NCI-H345 treated with DMSO at 0.1 percent for 48 hours (cell line): ENCODE results near the gene AKT1S1.
A peak's percentile ranks its signal among the peaks of the same experiment; 100 is the strongest.

Source experiments
- DNase-seq: peaks from one replicate; lab custom pipeline; 2025; ENCODE audit not compliant: unreplicated experiment; lab: John Stamatoyannopoulos, UW

AKT1S1 gene

DNA sequence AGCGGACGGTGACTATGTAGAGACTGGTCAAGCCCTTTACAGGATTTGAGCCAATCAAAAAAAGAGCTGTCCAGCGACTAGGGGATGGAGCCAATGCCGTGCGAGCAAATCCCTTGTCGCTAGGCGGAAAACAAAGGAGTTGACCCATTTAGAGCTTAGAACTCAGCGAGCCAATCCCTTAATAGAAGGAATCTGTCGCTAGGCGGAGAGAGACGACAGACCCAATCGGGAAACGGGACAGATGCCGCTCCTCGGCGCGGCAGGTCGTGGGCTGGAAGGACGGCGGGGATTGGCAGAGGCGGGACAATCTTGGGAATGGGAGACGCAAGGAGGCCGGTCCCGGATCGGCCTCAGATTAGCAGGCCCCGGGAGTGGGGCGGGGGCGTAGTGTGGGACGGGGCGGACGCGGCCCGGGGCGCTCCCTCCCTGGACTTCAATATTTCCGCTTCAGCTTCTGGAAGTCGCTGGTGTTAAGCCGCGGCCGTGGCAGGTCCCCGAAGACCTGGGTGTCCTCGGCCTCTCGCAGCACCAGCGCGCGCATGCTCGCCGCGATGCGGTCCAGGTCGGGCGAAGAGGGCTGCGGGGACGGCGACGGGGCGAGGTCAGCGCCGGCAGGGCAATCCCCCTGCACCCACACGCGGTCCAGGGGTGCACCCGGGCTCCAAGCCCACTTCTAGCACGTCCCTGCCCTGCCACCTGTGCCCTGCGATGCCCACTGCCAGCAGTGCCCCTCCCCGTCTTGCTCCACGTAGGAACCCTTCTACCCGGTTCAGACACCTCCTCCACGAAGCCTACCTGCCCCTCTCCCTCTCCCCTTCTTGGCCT is 7.5 kb downstream of the AKT1S1 start:
- DNase-seq = peak; percentile 96

DNA sequence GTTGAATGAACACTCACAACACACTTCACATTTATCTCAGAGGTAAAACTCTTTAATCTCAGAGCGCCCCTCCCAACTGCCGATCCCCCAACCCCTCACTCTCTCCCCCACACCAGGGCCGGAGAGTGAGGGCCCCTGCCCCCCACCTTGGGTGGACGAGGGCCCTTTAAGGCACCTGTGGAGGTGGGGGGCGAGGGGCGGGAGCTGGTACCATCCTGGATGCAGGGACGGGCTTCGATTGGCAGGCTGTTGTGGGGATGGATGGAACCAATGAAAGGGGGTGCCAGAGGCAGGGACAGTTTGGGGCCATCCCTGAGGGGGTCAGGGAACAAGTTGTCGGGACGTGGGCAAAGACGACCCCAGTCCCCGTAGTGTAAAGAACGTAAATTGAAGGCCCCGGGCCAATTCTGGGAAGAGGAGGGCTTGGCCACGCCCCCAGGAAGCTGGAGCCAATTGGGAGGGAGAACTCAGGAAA is 8.1 kb downstream of the AKT1S1 start:
- DNase-seq = no peak

GRCh38 chr19:49866933-49867782 is 10.0 kb downstream of the AKT1S1 start, which contains the start of gene PNKP:
TSS of gene PNKP (minus strand) at chr19:49867576. CDS start at chr19:49867204, 372 bp downstream.
- peak; percentile 82 for DNase-seq

- no peak for DNase-seq
Observed at GRCh38 chr19:49864890-49865289, 12.3 kb downstream of the AKT1S1 start.

GRCh38 chr19:49863935-49864320 is 13.2 kb downstream of the AKT1S1 start:
- no peak for DNase-seq

DNA sequence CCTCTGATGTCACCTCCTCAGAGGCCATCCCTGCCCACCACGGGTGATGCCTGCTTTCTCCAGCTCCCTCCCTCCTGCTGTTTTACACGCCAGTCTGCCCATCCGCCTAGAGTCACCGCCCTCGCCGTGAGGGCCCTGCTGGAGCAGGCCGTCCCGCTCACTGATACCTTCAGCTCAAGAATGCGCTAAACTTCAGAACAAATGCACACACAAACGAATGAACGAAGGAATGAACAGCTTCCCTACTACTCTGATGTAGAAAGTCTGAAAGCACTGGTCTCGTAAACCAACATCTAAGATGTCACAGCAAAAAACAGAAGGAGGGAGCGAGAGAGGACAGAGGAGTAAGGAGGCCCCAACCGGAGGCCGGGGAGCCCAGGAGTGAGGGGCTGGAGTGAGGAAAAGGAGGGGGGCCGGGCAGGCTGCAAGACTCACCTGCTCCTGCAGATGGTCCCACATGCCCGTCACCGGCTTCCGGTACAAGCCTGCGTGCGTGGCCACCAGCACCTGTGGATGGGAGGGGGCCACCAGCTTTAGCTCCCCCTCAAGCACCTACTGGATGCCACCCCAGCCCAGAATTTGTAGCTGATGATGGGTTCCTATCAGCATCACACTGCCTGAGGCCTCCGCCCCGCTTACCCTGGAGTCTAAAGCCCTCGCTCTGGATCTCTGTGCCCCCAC is 13.8 kb downstream of the AKT1S1 start:
- no peak for DNase-seq

GRCh38 chr19:49862391-49863253 is 14.5 kb downstream of the AKT1S1 start:
- DNase-seq = no peak

GRCh38 chr19:49861541-49862378 is 15.4 kb downstream of the AKT1S1 start:
- no peak for DNase-seq

DNA sequence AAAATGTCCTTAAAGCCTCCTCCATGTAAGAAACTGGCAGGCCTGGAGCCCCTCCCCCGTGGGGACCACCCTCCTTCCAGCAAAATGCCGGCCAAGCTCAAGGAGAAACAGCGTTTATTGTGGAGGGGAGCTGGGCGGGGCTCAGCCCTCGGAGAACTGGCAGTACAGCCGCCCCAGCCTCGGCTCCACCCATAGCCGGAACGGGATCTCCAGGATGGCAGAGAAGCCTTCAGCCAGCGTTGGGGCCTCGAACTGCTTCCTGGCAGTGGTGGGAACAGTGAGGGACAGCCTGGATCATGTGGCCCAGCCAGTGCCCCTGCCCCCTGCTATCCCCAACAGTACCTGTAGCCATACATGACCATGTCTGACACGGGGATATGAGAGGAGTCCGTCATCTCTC is 16.0 kb downstream of the AKT1S1 start:
- no peak for DNase-seq

DNA sequence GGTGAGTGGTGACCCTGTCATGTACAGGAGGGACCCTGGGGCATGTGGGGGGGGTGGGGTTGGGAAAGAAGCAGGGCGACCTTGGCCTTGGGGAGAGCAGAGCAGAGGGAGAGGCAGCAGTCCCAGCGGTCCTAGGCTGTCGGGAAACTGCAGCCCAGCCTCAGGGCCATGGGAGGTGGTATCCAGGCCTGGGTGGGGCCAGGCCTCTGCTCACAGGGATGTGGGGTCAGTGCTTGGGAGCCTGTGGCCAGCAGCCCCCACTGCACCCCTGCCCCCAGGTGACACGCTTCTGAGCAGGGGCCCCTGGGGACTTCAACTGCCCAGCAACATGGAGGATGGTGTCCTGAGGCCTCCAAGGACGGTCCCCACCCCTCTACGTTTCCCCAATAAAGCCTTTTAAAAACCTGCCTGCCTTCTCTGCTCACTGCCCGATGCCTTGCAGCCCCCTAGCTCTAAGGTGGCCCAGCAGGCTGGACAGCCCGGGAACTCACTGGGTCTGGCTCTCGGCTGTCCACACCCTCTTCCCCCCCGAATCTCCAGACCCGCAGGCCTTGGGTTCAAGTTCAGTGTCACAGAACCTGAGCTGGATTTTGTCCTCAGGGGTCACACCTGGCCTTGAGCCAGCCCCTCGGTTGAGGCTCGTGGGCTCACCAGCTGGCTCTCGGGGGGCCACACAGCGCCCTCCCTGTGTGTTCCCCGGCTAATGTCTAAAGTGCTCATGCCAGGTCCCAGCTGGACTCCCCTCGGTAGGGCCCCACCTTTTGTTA is 16.6 kb downstream of the AKT1S1 start:
- DNase-seq = no peak

DNA sequence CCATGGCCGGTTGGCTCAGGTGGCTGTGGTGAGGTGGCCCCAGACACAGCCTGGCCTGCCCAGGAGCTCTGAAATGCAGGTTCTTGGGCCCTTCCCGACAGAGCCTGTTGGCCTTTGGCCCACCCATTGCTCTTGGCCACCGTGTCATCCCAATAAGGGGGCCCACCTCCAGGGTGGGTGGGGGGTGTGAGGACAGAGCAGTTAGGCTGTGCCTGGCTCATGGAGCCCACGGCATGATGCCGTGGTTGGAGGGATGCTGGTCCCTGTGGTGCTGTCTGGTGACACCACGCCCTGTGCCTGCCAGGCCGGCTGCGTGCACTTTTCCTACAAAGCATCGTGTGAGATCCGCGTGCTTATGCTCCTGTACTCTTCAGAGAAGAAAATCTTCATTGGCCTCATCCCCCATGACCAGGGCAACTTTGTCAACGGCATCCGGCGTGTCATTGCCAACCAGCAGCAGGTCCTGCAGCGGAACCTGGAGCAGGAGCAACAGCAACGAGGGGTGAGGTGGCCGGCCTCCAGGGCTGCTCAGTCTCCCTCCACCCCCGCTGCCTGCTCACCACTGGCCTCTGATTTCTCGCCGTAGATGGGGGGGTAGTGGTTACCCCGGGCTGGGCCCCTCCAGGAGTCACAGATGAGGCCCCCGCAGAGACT is 17.3 kb downstream of the AKT1S1 start:
- no peak for DNase-seq

DNA sequence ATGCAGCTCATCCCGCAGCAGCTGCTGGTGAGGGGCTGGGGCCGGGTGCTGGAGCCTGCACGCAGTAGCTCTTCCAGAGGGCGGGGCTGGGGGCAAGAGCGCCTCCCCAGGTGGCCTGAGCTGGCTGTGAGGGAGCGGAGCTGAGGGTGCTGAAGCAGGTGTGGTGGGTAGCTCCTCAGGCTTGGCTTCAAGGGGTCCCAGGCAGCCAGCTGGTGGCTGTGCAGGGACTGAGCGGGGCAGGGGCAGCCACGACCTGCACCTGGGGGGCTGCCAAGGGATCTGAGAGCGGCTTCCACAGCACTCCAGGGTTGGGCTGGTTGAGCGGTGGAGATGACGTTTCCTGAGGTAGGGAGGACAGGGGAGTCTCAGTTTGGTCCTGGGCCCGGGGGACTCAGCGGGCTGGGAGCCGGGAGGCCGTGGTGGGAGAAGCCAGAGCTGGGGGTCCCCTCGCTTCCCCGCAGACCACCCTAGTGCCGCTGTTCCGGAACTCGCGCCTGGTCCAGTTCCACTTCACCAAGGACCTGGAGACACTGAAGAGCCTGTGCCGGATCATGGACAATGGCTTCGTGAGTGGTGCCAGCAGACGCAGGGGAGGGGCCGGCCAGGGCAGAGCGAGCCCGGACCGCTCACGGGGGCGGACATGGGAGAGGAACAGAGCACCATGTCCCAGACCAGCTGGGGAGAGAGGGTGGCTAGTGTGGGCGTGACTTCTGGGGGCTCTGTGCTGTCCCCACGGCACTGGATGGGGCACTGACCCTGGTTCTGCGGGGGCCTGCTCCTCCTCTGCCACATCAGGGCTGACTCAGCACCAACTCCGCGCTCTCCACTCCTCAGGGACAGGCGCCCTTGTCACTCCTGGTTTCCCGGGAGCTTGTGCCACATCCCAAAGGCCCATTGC is 18.8 kb downstream of the AKT1S1 start:
- DNase-seq = no peak

DNA sequence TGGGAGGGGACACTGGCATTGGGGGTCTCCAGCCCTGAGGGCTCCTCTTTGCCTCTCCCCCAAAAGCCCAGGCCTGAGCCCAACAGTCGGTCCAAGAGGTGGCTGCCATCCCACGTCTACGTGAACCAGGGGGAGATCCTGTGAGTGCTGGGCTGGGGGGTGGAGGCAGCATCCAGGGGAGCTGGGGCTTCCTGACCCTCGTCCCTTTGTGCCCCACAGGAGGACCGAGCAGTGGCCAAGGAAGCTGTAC is 19.4 kb downstream of the AKT1S1 start:
- no peak for DNase-seq

GRCh38 chr19:49857061-49857837 is 19.9 kb downstream of the AKT1S1 start:
- no peak for DNase-seq

DNA sequence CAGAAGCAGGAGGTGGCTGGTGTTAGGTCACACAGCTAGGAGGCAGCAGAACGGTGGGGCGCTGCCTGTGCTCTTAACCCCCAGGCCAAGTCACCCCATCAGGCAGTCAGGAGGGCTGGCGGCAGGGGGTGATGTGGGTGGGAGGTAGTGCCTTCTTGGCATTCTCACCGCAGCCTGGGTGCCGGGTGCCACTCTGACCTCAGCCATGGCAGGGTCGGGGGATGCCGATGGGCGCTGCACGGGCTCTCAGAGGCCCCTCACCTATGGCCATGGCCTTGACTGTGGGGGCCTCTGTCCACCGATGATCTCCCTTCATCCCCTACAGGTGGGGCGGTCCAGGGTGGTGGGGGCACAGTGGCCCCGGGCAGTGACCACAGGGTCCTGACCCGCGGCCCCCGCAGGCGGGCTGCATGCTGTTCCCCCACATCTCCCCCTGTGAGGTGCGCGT is 20.6 kb downstream of the AKT1S1 start:
- no peak for DNase-seq

DNA sequence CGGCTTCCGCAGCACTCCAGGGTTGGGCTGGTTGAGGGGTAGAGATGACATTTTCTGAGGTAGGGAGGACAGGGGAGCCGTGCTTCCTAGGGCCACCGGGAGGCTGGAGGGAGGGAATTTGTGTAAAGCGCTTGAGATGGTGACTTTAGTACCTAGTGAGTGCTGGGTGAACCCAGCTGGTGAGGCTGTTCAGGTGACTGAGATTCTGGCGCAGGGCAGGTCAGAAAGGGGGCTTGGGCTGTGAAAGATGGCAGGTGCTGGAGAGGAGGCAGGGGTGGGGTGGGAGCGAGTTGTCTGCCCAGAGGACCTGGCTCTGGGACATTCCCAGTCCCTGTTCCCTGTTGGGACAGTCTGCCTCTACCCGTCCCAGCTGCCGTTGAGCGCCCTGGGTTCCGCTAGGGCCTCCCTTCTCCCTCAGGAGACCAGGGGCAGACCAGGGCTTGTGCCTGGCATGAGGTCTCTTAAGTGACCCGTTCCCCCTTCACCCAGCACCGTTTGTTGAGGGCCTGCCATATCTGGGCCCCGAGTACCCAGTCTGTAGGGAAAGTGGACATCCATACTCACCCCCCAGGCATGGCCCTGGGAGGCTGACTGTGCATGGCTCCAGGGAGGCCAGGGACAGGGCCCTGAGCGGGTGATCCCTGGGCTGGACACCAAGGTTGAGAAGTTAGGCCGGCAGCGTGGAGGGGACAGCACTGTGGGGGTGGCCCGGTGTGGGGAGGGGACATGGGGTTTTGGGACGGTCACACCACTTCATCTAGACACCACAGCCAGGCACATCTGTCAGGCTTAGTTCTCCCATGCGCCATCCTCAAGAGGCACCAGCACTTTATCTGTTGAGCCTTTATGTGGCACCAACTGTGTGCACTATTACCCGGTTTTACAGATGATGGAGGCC is 21.2 kb downstream of the AKT1S1 start:
- no peak for DNase-seq
